Nephron (organoid): ENCODE data around the gene LGALS13.

Experiments
- H3K27ac Mint-ChIP-seq, 3 experiments: 2 replicates each; pipeline ENCODE4 v1.8.0; 2020; ENCODE audit warnings: mixed read lengths in 3 of 3, mild to moderate bottlenecking in 2 of 3, moderate library complexity in 1 of 3
- H3K27me3 Mint-ChIP-seq: 2 replicates; pipeline ENCODE4 v1.8.0; 2021; ENCODE audit warnings: low read depth, mild to moderate bottlenecking, moderate library complexity, mixed read lengths
- H3K36me3 Mint-ChIP-seq: 2 replicates; pipeline ENCODE4 v1.8.0; 2020; ENCODE audit warnings: low read depth, mixed read lengths
- H3K4me1 Mint-ChIP-seq: 2 replicates; pipeline ENCODE4 v1.8.0; 2020; ENCODE audit warnings: mixed read lengths
- H3K4me3 Mint-ChIP-seq, 3 experiments: 2 replicates each; pipeline ENCODE4 v1.8.0; 2020; ENCODE audit warnings: mild to moderate bottlenecking in 3 of 3, mixed read lengths in 3 of 3, moderate library complexity in 2 of 3
- H3K9me3 Mint-ChIP-seq: 2 replicates; pipeline ENCODE4 v1.8.0; 2020; ENCODE audit warnings: mixed read lengths
- TF ChIP-seq, protein P1 (sequence below), 3 experiments: fragments of 200-600 bp; sonication (generic); IDR thresholded peaks; one replicate each; pipeline ENCODE4 v1.5.0; 2021; ENCODE audit warnings: antibody characterized with exemption in 3 of 3; ENCODE audit not compliant: unreplicated experiment in 3 of 3

Gene LGALS13

DNA sequence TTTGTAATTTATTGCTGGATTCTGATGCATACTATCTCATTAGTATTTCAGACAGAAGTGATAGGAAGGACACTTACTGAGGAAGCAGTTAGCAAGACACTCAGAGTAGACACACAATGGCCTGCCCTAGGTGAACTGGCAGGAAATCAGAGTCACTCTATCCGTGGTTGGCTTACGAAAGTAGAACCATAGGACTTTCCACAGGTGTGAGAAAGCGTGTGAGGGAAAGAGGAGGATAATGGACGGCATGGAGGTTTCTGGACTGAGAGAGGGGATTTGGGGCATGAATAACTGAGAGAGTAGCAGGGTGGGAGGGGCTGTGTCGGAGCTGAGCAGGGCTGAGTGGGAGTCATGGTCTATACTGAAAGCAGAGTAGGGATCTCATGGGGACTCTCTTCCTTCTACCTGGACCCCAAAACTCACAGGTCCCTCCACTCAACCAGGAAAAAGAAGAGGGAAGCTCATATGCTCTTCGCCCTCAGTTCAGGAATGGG, 43.7 kb upstream of the LGALS13 start:
- Mint-ChIP-seq H3K27me3 (peaks cover 30% of the 10 kb centered on the region), H3K36me3 (no peaks in the 10 kb centered on the region)

DNA sequence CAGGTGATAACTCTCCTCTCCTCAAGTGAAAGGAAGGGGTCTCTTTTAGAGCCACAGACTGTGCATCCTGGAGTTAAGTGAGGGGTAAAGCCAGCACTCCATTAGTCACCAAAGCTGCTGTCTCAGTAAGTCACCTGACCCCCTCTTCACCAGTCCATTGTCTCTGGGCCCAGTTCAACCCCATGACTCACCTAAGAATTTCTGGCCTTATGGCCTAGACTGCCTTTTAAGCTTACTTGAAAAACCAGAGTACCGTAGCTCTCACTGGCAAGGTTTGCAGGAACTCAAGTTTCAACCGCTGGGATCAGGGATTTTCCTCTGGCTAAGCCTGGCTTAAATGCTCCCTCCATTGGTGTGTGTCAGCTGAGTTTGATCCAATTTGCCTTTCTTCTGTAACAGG, 38.9 kb upstream of the LGALS13 start:
- Mint-ChIP-seq H3K9me3 (no peaks in the 10 kb centered on the region), H3K4me3 (no peak overlapping the region), H3K36me3 (no peaks in the 10 kb centered on the region), H3K27ac (no peak overlapping the region), H3K27me3 (peaks cover 26% of the 10 kb centered on the region), H3K4me1 (no peaks in the 10 kb centered on the region)
- TF ChIP-seq, protein P1, sequence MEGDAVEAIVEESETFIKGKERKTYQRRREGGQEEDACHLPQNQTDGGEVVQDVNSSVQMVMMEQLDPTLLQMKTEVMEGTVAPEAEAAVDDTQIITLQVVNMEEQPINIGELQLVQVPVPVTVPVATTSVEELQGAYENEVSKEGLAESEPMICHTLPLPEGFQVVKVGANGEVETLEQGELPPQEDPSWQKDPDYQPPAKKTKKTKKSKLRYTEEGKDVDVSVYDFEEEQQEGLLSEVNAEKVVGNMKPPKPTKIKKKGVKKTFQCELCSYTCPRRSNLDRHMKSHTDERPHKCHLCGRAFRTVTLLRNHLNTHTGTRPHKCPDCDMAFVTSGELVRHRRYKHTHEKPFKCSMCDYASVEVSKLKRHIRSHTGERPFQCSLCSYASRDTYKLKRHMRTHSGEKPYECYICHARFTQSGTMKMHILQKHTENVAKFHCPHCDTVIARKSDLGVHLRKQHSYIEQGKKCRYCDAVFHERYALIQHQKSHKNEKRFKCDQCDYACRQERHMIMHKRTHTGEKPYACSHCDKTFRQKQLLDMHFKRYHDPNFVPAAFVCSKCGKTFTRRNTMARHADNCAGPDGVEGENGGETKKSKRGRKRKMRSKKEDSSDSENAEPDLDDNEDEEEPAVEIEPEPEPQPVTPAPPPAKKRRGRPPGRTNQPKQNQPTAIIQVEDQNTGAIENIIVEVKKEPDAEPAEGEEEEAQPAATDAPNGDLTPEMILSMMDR (IDR thresholded peaks at IDR 0.05; ENCODE audit: unreplicated experiment in 3 of 3) = no peak

More for the DNA sequence above, 43.7 kb upstream of the LGALS13 start:
- no peaks in the 10 kb centered on the region for H3K9me3 Mint-ChIP-seq
- TF ChIP-seq, protein P1 (IDR thresholded peaks at IDR 0.05; ENCODE audit: unreplicated experiment in 3 of 3) = no peak
- no peak overlapping the region for H3K4me3 Mint-ChIP-seq
- no peak overlapping the region for H3K27ac Mint-ChIP-seq
- no peaks in the 10 kb centered on the region for H3K4me1 Mint-ChIP-seq

DNA sequence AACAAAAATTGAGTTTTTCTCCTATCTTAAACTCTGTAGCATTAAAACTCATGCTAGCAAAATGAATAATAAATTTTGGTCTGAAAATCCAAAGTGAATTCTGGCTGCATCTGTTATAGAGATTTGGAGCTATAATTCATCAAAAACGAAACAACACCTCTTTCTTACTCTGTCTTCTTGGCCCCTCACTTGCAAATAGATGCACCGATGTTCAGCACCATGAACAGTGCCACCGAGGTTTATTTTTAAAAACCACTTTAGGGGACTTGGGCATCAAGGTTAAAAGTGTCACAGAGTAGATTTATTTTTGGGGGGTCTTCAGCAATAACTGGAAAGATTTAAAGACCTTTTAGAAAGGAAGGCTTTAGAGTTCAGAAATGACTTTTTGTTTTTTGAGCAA, 36.3 kb upstream of the LGALS13 start:
- no peaks in the 10 kb centered on the region for H3K4me1 Mint-ChIP-seq
- H3K27ac Mint-ChIP-seq = no peak overlapping the region
- no peak overlapping the region for H3K4me3 Mint-ChIP-seq
- peaks cover 20% of the 10 kb centered on the region for H3K27me3 Mint-ChIP-seq
- no peaks in the 10 kb centered on the region for H3K9me3 Mint-ChIP-seq
- H3K36me3 Mint-ChIP-seq = no peaks in the 10 kb centered on the region
- TF ChIP-seq, protein P1 (IDR thresholded peaks at IDR 0.05; ENCODE audit: unreplicated experiment in 3 of 3) = no peak

DNA sequence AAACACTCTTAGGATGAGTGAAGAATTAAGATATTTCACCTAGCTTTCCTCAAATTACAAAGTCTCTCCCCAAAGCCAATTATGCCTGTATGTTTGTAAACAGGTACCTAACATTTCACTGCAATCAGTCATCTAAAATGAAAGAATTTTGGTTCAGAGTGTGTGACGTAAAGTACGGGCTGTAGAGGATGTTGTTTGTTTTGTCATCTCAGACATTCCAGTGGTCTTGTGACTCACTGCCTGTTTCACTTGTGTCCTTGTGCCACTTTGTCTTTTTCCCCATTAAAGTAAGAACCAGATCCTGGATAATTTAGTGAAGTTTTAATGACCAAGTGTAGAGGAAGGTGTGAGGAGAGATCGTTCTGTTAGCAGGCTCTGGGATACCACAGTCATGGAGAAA, 33.7 kb upstream of the LGALS13 start:
- no peaks in the 10 kb centered on the region for H3K4me1 Mint-ChIP-seq
- H3K27ac Mint-ChIP-seq = no peak overlapping the region
- H3K36me3 Mint-ChIP-seq = no peaks in the 10 kb centered on the region
- no peak overlapping the region for H3K4me3 Mint-ChIP-seq
- TF ChIP-seq, protein P1 (IDR thresholded peaks at IDR 0.05; ENCODE audit: unreplicated experiment in 3 of 3) = no peak
- H3K9me3 Mint-ChIP-seq = peaks cover 8% of the 10 kb centered on the region
- H3K27me3 Mint-ChIP-seq = peaks cover 9% of the 10 kb centered on the region

DNA sequence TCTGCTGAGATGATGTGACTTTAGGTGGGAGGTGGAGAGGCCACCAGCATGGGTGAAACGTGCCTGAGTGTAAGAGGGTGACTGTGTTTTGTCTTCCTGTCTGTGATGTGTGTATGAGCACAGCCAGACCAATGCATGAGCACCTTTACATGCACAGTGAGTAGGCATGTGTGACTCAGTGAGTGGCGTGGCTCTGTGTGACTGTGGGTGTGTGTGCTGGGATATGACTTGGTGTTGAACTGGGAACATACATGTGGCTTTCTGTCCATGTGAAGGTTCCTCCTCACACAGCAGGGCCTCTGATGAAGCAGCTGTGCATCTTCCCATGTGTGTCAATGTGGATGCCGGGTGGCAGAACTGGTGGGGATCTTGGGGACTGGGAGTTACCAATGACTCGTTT, 19.9 kb upstream of the LGALS13 start:
- H3K27me3 Mint-ChIP-seq = peaks cover 18% of the 10 kb centered on the region
- H3K27ac Mint-ChIP-seq = no peak overlapping the region
- H3K9me3 Mint-ChIP-seq = peaks cover 1% of the 10 kb centered on the region
- TF ChIP-seq, protein P1 (IDR thresholded peaks at IDR 0.05; ENCODE audit: unreplicated experiment in 3 of 3) = no peak
- H3K4me3 Mint-ChIP-seq = no peak overlapping the region
- H3K36me3 Mint-ChIP-seq = no peaks in the 10 kb centered on the region
- no peaks in the 10 kb centered on the region for H3K4me1 Mint-ChIP-seq

DNA sequence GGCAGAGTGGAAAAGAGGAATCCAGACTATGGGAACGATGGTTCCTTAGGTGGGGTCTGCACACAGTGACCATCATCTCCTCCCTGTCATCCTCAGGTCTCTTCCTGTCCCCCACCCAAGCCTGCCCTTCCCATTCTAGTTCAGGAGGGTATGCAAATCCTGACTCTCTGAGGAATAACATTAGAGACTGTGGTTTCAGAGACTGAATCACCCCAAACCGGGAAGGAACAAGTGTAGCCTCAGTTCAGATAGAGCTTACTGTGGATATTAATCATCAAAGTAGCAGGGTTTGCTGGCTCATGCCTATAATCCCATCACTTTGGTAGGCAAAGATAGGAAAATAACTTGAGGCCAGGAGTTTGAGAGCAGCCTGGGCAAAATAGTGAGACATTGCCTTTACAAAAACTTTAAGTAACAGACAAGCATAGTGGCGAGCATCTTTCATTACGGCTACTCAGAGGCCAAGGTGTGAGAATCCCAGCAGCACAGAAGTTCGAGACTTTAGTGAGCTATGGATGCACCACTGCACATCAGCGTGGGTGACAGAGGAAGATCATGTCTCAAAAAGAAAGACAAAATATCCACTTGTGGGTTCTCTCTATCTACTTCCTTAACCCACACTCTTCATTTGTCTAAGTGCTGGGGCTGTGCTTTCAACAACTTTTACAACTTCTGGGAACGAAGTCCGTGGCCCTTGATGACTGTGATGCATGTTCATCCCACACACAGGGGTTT, 19.3 kb upstream of the LGALS13 start:
- no peak overlapping the region for H3K4me3 Mint-ChIP-seq
- H3K27me3 Mint-ChIP-seq = peaks cover 12% of the 10 kb centered on the region
- no peaks in the 10 kb centered on the region for H3K9me3 Mint-ChIP-seq
- H3K36me3 Mint-ChIP-seq = no peaks in the 10 kb centered on the region
- no peak overlapping the region for H3K27ac Mint-ChIP-seq
- TF ChIP-seq, protein P1 (IDR thresholded peaks at IDR 0.05; ENCODE audit: unreplicated experiment in 3 of 3) = no peak
- no peaks in the 10 kb centered on the region for H3K4me1 Mint-ChIP-seq
